ENCODE measurements around the gene FAP. TPM values are rescaled to one million over a fixed set of nuclear protein-coding genes. Genes with fewer than 3 reads are reported as not detected.

The FAP gene
- polyA plus RNA-seq, 1 donor: 49.7 TPM

GRCh38 chr2:162125138-162125537 lies 118.1 kb downstream of the FAP start:
- DNase-seq: no peak

GRCh38 chr2:162123806-162124758 lies 119.2 kb downstream of the FAP start:
- peak; percentile 54 for DNase-seq

Other genes with a start within 250 kb of the FAP start
- 4.3 TPM for gene DPP4, start 169.2 kb downstream of the FAP start, polyA plus RNA-seq (ENCODE audit: insufficient read length)
- 2.5 TPM for gene GCG, start 91.2 kb downstream of the FAP start, polyA plus RNA-seq (ENCODE audit: insufficient read length)
- 2.8 TPM for gene IFIH1, start 75.2 kb upstream of the FAP start, polyA plus RNA-seq (ENCODE audit: insufficient read length)
- gene GCA, start 100.7 kb upstream of the FAP start, polyA plus RNA-seq (ENCODE audit: insufficient read length): 13.8 TPM

Measured in hindlimb muscle (tissue), 1 donor.